Progenitor cell of endocrine pancreas (in vitro differentiated cells): ENCODE measurements around the gene CDC26. TPM values are rescaled to one million over a fixed set of nuclear protein-coding genes. Genes with fewer than 3 reads are reported as not detected.
"Not testable (repeated sequence)": the region's sequence is repeated elsewhere in the genome, so short reads cannot be mapped to it uniquely, and the experiment has no call there.

ENCODE experiments used
- DNase-seq: peaks from one replicate; pipeline ENCODE4 v3.0.0; 2021; ENCODE audit warnings: low spot score; ENCODE audit not compliant: unreplicated experiment
- H3K27ac Mint-ChIP-seq: 2 replicates; pipeline ENCODE4 v1.8.0; 2021; ENCODE audit warnings: mild to moderate bottlenecking, moderate library complexity, mixed read lengths
- H3K27me3 Mint-ChIP-seq: 2 replicates; pipeline ENCODE4 v1.8.0; 2021; ENCODE audit warnings: mixed read lengths
- H3K36me3 Mint-ChIP-seq: 2 replicates; pipeline ENCODE4 v1.8.0; 2022; ENCODE audit warnings: mixed read lengths; ENCODE audit not compliant: insufficient read depth
- H3K4me1 Mint-ChIP-seq: 2 replicates; pipeline ENCODE4 v1.8.0; 2021; ENCODE audit warnings: low read depth, mixed read lengths
- H3K4me3 Mint-ChIP-seq: 2 replicates; pipeline ENCODE4 v1.8.0; 2021; ENCODE audit warnings: low read depth, mild to moderate bottlenecking, moderate library complexity, mixed read lengths
- H3K9me3 Mint-ChIP-seq: 2 replicates; pipeline ENCODE4 v1.8.0; 2021; ENCODE audit warnings: low read depth, mixed read lengths
- total RNA-seq: library from RNA; stranded (reverse); gene quantifications from 2 replicates; pipeline ENCODE4 v1.2.1, GENCODE V29; 2021
- TF ChIP-seq, protein P1 (sequence below): fragments of 200-600 bp; sonication (generic); IDR thresholded peaks from one replicate; pipeline ENCODE4 v1.5.0; 2021; ENCODE audit warnings: antibody characterized with exemption, mild to moderate bottlenecking; ENCODE audit not compliant: unreplicated experiment

The CDC26 gene
- total RNA-seq, 1 donor from 2014 or later, result 36.6 TPM

GRCh38 chr9:113250807-113251206 is 24.6 kb downstream of the CDC26 start:
- Mint-ChIP-seq H3K9me3 (peaks cover 2% of the 10 kb centered on the region), H3K4me1 (no peaks in the 10 kb centered on the region), H3K27me3 (no peaks in the 10 kb centered on the region), H3K36me3 (peaks cover 9% of the 10 kb centered on the region), H3K4me3 (no peak overlapping the region), H3K27ac (no peak overlapping the region)
- no peak for DNase-seq
- TF ChIP-seq, protein P1, sequence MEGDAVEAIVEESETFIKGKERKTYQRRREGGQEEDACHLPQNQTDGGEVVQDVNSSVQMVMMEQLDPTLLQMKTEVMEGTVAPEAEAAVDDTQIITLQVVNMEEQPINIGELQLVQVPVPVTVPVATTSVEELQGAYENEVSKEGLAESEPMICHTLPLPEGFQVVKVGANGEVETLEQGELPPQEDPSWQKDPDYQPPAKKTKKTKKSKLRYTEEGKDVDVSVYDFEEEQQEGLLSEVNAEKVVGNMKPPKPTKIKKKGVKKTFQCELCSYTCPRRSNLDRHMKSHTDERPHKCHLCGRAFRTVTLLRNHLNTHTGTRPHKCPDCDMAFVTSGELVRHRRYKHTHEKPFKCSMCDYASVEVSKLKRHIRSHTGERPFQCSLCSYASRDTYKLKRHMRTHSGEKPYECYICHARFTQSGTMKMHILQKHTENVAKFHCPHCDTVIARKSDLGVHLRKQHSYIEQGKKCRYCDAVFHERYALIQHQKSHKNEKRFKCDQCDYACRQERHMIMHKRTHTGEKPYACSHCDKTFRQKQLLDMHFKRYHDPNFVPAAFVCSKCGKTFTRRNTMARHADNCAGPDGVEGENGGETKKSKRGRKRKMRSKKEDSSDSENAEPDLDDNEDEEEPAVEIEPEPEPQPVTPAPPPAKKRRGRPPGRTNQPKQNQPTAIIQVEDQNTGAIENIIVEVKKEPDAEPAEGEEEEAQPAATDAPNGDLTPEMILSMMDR, result no peak

GRCh38 chr9:113249661-113250060 is 25.7 kb downstream of the CDC26 start:
- H3K4me3 Mint-ChIP-seq, H3K36me3 Mint-ChIP-seq, DNase-seq, H3K9me3 Mint-ChIP-seq, H3K27me3 Mint-ChIP-seq, H3K27ac Mint-ChIP-seq, H3K4me1 Mint-ChIP-seq: not testable (repeated sequence)

DNA sequence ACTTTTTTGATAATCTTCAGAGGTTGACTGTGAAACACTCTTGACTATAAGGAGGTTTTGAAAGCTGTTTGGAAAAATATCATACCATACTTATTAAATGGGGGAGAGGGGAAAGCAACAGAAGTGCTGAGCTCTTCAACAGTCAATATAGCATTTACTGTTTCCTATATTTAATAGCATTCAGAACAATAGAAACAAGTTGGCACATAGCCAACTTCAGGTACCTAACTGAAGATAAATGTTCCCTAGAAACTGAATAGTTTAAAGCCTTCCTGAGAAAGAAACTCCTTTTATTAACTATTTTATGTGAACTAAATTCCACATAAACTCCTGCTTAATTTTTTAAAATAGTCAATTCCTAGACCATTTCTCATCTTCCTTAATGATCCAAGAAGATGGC is 27.7 kb downstream of the CDC26 start:
- Mint-ChIP-seq H3K4me1 (no peaks in the 10 kb centered on the region), H3K27ac (no peak overlapping the region), H3K36me3 (peaks cover 9% of the 10 kb centered on the region), H3K4me3 (no peak overlapping the region), H3K9me3 (peaks cover 2% of the 10 kb centered on the region), H3K27me3 (no peaks in the 10 kb centered on the region)
- no peak for DNase-seq
- TF ChIP-seq, protein P1, result no peak

GRCh38 chr9:113246928-113247327 is 28.4 kb downstream of the CDC26 start:
- H3K9me3 Mint-ChIP-seq, result peaks cover 2% of the 10 kb centered on the region
- no peak overlapping the region for H3K27ac Mint-ChIP-seq
- peaks cover 9% of the 10 kb centered on the region for H3K36me3 Mint-ChIP-seq
- H3K4me3 Mint-ChIP-seq, result no peak overlapping the region
- no peak for DNase-seq
- no peaks in the 10 kb centered on the region for H3K4me1 Mint-ChIP-seq
- TF ChIP-seq, protein P1, result no peak
- H3K27me3 Mint-ChIP-seq, result no peaks in the 10 kb centered on the region

- no peak overlapping the region for H3K4me3 Mint-ChIP-seq
- no peaks in the 10 kb centered on the region for H3K27me3 Mint-ChIP-seq
- TF ChIP-seq, protein P1, result no peak
- peak overlapping the region; percentile 74 for H3K27ac Mint-ChIP-seq
- H3K4me1 Mint-ChIP-seq, result no peaks in the 10 kb centered on the region
- no peak for DNase-seq
- peaks cover 7% of the 10 kb centered on the region for H3K36me3 Mint-ChIP-seq
- peaks cover 2% of the 10 kb centered on the region for H3K9me3 Mint-ChIP-seq
Measured at GRCh38 chr9:113245894-113246293, 29.5 kb downstream of the CDC26 start.

GRCh38 chr9:113244556-113244955 is 30.8 kb downstream of the CDC26 start:
- TF ChIP-seq, protein P1, result no peak
- Mint-ChIP-seq H3K27ac (no peak overlapping the region), H3K9me3 (no peaks in the 10 kb centered on the region), H3K4me1 (no peaks in the 10 kb centered on the region), H3K4me3 (no peak overlapping the region), H3K36me3 (peaks cover 6% of the 10 kb centered on the region), H3K27me3 (no peaks in the 10 kb centered on the region)
- DNase-seq, result no peak
